Ectodermal cell (in vitro differentiated cells): Measurements from ENCODE around the gene CENPV.

Experiments
- H3K27ac ChIP-seq: 2 replicates; pipeline ENCODE4 v1.7.0; 2013; ENCODE audit warnings: mild to moderate bottlenecking, low read depth, low read length; ENCODE audit not compliant: insufficient read depth, poor library complexity, severe bottlenecking
- H3K27me3 ChIP-seq: 2 replicates; pipeline ENCODE4 v1.7.0; 2013; ENCODE audit warnings: mild to moderate bottlenecking, low read length; ENCODE audit not compliant: insufficient read depth, control insufficient read depth, poor library complexity, severe bottlenecking
- H3K36me3 ChIP-seq: one replicate; pipeline ENCODE4 v1.7.0; 2013; ENCODE audit warnings: low read length; ENCODE audit not compliant: control insufficient read depth, insufficient read depth
- H3K4me1 ChIP-seq: one replicate; pipeline ENCODE4 v1.7.0; 2013; ENCODE audit warnings: low read length; ENCODE audit not compliant: control insufficient read depth, insufficient read depth
- H3K4me3 ChIP-seq: 2 replicates; pipeline ENCODE4 v1.7.0; 2013; ENCODE audit warnings: low read depth, low read length, control low read depth; ENCODE audit not compliant: insufficient read depth
- H3K9me3 ChIP-seq: 2 replicates; pipeline ENCODE4 v1.7.0; 2013; ENCODE audit warnings: mild to moderate bottlenecking, low read length, moderate library complexity; ENCODE audit not compliant: control insufficient read depth
- WGBS, 2 experiments: methylation state at CpG; one replicate each; pipeline ENCODE4 v1.1.7; 2013; ENCODE audit warnings: missing lambda C conversion rate in 2 of 2; 5-methylcytosine and 5-hydroxymethylcytosine counted together

CENPV gene

DNA sequence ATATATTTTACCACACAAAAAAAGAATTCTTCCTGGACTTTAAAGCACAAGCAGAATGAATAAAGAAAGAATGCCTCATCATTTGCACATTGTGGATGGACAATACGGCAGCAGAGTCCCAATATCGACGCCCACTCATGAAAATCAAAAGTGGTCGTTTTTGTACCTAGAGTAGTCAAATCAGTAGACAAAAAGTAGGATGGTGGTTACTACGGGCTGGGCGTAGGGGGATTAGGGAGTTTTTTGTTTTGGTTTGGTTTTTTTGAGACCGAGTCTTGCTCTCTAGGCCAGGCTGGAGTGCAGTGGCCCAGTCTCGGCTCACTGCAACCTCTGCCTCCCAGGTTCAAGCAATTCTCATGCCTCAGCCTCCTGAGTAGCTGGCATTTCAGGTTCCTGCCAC is 8.6 kb upstream of the CENPV start:
- H3K9me3 ChIP-seq: no peaks in the 10 kb centered on the region
- H3K4me3 ChIP-seq: no peak overlapping the region
- H3K27me3 ChIP-seq: no peaks in the 10 kb centered on the region
- WGBS, 2 experiments: 91 to 92% methylated on average over 8 of the region's 8 CpGs
- H3K36me3 ChIP-seq: no peaks in the 10 kb centered on the region
- no peaks in the 10 kb centered on the region for H3K4me1 ChIP-seq
- no peak overlapping the region for H3K27ac ChIP-seq

GRCh38 chr17:16358394-16358793 is 5.1 kb upstream of the CENPV start:
- Histone ChIP-seq H3K9me3 (no peaks in the 10 kb centered on the region), H3K4me1 (no peaks in the 10 kb centered on the region), H3K4me3 (no peak overlapping the region), H3K27me3 (no peaks in the 10 kb centered on the region), H3K27ac (no peak overlapping the region), H3K36me3 (no peaks in the 10 kb centered on the region)

GRCh38 chr17:16354585-16354984 is 1.3 kb upstream of the CENPV start:
- no peak overlapping the region for H3K4me3 ChIP-seq
- 75 to 90% methylated on average over 12 to 14 of the region's 14 CpGs for WGBS, 2 experiments
- no peaks in the 10 kb centered on the region for H3K27me3 ChIP-seq
- no peaks in the 10 kb centered on the region for H3K4me1 ChIP-seq
- peaks cover 3% of the 10 kb centered on the region for H3K36me3 ChIP-seq
- H3K27ac ChIP-seq: no peak overlapping the region
- H3K9me3 ChIP-seq: no peaks in the 10 kb centered on the region

- Histone ChIP-seq H3K9me3 (no peaks in the 10 kb centered on the region), H3K27me3 (no peaks in the 10 kb centered on the region), H3K4me1 (no peaks in the 10 kb centered on the region), H3K4me3 (peak overlapping the region; percentile 93), H3K36me3 (peaks cover 17% of the 10 kb centered on the region), H3K27ac (peak overlapping the region; percentile 91)
- WGBS, 2 experiments: 0% methylated on average over 75 of the region's 75 CpGs
These were observed 477 bp downstream of the CENPV start for GRCh38 chr17:16352667-16353316.

DNA sequence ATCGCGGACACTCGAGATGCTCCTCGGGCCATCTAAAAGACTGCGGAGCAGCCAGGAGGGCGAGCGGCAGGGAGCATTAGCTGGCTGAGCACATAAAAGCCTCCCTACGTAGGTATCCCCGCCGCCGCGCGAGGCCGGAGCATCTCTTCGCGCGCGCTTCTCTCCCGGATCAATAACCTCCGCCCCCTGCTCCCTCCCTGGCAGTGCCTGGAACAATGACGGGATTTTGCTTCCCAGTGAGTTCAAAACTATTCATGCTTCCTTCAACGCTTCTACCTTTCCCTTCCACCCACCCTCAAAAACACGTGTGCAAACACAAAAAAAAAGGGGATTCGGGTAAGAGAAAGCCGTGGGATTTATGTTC is 984 bp downstream of the CENPV start:
- 0% methylated on average over 25 of the region's 25 CpGs for WGBS, 2 experiments
- peaks cover 20% of the 10 kb centered on the region for H3K36me3 ChIP-seq
- H3K27me3 ChIP-seq: no peaks in the 10 kb centered on the region
- no peaks in the 10 kb centered on the region for H3K4me1 ChIP-seq
- peak overlapping the region; percentile 91 for H3K27ac ChIP-seq
- H3K4me3 ChIP-seq: peak overlapping the region; percentile 93
- no peaks in the 10 kb centered on the region for H3K9me3 ChIP-seq

- no peaks in the 10 kb centered on the region for H3K9me3 ChIP-seq
- WGBS, 2 experiments: 2 to 4% methylated on average over 9 to 10 of the region's 10 CpGs
- peaks cover 25% of the 10 kb centered on the region for H3K36me3 ChIP-seq
- peak overlapping the region; percentile 93 for H3K4me3 ChIP-seq
- H3K4me1 ChIP-seq: no peaks in the 10 kb centered on the region
- peak overlapping the region; percentile 91 for H3K27ac ChIP-seq
- no peaks in the 10 kb centered on the region for H3K27me3 ChIP-seq
These were observed 1.4 kb downstream of the CENPV start for GRCh38 chr17:16351831-16352230.

DNA sequence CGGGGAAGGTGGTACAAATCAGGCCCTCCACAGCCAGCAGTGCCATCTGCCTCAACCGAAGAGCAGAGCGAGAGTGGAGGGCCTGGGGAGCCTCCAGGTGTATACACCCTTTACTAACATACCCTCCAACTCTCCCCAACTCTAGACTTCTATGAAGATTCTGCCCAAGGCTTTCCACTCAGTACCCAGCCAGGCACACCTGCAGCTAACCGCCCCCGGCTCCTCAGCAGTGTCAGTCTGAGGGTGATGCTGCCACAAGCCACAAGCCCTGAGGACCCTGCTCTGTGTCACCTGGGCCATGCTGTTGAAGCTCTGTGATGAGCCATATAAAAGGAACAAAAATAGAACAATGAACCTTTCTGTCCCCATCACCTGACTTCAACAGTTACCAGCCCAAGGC is 3.8 kb downstream of the CENPV start:
- H3K4me1 ChIP-seq: no peaks in the 10 kb centered on the region
- H3K27me3 ChIP-seq: no peaks in the 10 kb centered on the region
- no peak overlapping the region for H3K4me3 ChIP-seq
- WGBS, 2 experiments: 91 to 94% methylated on average over 5 of the region's 5 CpGs
- peaks cover 27% of the 10 kb centered on the region for H3K36me3 ChIP-seq
- no peaks in the 10 kb centered on the region for H3K9me3 ChIP-seq
- H3K27ac ChIP-seq: no peak overlapping the region

DNA sequence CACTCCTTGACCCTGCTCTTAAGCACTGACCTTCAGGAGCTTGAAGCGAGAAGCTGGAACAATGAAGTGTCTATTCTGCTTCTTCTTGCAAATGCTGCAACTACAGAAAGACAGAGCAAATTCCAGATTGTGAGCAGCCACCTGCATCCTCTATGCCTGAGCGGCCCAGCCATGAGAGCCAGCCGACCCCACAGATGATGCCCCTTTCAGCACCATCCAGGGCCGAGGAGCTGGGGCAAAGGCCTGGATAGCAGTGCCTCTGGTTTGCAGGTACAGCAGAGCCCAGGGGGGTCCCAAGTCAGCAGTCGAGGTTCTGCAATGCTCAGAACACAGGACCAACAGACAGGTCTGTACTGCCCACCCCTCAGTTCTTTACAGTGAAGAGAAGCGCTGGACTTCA is 4.7 kb downstream of the CENPV start:
- Histone ChIP-seq H3K27me3 (no peaks in the 10 kb centered on the region), H3K4me3 (no peak overlapping the region), H3K36me3 (peaks cover 33% of the 10 kb centered on the region), H3K27ac (no peak overlapping the region), H3K4me1 (no peaks in the 10 kb centered on the region), H3K9me3 (no peaks in the 10 kb centered on the region)
- 95 to 98% methylated on average over 6 of the region's 6 CpGs for WGBS, 2 experiments

DNA sequence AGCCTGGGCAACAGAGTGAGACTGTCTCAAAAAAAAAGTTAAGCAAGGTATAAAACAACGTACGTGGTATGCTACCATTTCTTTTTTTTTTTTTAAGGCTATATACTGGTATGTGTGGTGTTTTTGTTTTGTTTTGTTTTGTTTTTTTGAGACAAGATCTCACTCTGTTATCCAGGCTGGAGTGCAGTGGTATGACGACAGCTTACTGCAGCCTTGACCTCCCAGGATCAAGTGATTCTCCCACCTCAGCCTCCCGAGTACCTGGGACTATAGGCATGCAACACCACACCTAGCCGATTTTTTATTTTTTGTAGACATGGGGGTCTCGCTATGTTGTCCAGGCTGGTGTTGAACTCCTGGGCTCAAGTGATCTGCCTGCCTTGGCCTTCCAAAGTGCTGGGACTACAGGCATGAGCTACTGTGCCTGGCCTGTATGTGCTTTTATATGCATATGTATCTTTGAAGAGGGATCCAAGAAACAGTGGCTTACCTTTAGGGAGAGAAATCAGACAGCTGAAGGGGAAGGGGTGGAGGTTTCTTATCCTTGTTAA is 6.5 kb downstream of the CENPV start:
- 92 to 97% methylated on average over 6 of the region's 6 CpGs for WGBS, 2 experiments
- Histone ChIP-seq H3K27ac (no peak overlapping the region), H3K4me1 (no peaks in the 10 kb centered on the region), H3K4me3 (no peak overlapping the region), H3K36me3 (peaks cover 43% of the 10 kb centered on the region), H3K27me3 (no peaks in the 10 kb centered on the region), H3K9me3 (no peaks in the 10 kb centered on the region)

DNA sequence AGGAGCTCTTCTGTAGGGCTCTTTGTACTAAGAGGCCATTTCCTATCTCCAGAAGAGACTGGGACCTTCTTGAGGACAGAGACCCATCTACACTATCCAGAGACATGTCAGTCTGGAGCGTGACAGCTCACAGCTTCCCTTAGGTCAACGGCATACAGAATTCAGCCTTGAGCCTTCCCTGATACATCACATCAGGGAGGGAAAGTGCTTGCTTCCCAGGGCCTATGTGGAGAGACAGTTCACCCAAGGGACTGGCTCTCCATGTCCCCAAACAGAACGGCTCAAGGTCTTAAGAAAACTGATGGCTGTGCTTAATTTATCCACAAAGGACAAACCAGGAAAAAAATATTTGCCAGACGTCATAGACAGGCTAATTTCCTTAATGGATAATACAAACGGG is 7.7 kb downstream of the CENPV start:
- peaks cover 43% of the 10 kb centered on the region for H3K36me3 ChIP-seq
- H3K27me3 ChIP-seq: no peaks in the 10 kb centered on the region
- H3K9me3 ChIP-seq: no peaks in the 10 kb centered on the region
- no peak overlapping the region for H3K4me3 ChIP-seq
- no peak overlapping the region for H3K27ac ChIP-seq
- H3K4me1 ChIP-seq: no peaks in the 10 kb centered on the region
- WGBS, 2 experiments: 94% methylated on average over 5 of the region's 5 CpGs

DNA sequence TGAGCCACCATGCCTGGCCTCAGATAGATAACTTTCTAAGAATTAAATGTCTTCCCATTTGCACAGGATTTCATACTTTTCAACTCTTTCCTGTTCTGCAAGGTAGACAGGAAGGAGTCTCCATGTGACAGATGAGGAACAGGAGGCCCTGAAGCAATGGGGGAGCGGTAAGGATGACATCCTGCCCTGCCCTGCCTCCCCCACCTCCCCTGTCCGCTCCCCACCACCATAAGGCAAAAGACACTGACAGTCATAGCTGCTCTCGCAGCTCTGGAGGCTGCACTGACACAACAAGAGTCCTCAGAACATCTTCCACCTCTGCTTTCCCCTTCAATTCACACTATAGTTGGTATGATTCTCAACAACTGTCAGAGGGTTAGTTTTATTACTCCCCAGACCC is 9.7 kb downstream of the CENPV start:
- Histone ChIP-seq H3K9me3 (no peaks in the 10 kb centered on the region), H3K27ac (no peak overlapping the region), H3K4me1 (no peaks in the 10 kb centered on the region), H3K4me3 (no peak overlapping the region), H3K36me3 (peaks cover 31% of the 10 kb centered on the region), H3K27me3 (no peaks in the 10 kb centered on the region)
- 96% methylated on average over 3 of the region's 3 CpGs for WGBS, 2 experiments
